Lung (tissue), 12 donors: ENCODE measurements around the gene G2E3. TPM values are rescaled to one million over a fixed set of nuclear protein-coding genes. Genes with fewer than 3 reads are reported as not detected.

Source experiments
- ATAC-seq: fragments of 200-7000 bp; cut with Tn5 transposase; one replicate; pipeline ENCODE4 v1.9.1; 2020; ENCODE audit warnings: moderate number of reproducible peaks; ENCODE audit not compliant: insufficient read depth, low FRiP score
- DNase-seq, 3 donors: peaks; one replicate each; pipeline ENCODE4 v3.0.0-alpha.2; 2013 to 2017
- H3K27ac ChIP-seq, 2 donors: one replicate each; pipeline ENCODE4 v1.5.1; 2013; ENCODE audit warnings: mild to moderate bottlenecking in 2 of 2, moderate library complexity in 2 of 2, control low read depth in 1 of 2, inconsistent platforms in 1 of 2, low read depth in 1 of 2, low read length in 1 of 2
- H3K27me3 ChIP-seq, 3 donors: one replicate each; pipeline ENCODE4 v1.5.1; 2013; ENCODE audit warnings: low read length in 2 of 3; ENCODE audit not compliant: control insufficient read depth in 3 of 3, insufficient read depth in 3 of 3
- H3K36me3 ChIP-seq, 4 donors: one replicate each; pipeline ENCODE4 v1.5.1; 2013; ENCODE audit warnings: low read length in 4 of 4, mild to moderate bottlenecking in 1 of 4, moderate library complexity in 1 of 4; ENCODE audit not compliant: control insufficient read depth in 4 of 4, insufficient read depth in 4 of 4
- H3K4me1 ChIP-seq, 5 donors: one replicate each; pipeline ENCODE4 v1.5.1; 2013; ENCODE audit warnings: low read length in 5 of 5, mild to moderate bottlenecking in 2 of 5, moderate library complexity in 1 of 5; ENCODE audit not compliant: control insufficient read depth in 5 of 5, insufficient read depth in 5 of 5
- H3K4me3 ChIP-seq: one replicate; pipeline ENCODE4 v1.5.1; 2013; ENCODE audit warnings: mild to moderate bottlenecking, control low read depth, moderate library complexity
- H3K9ac ChIP-seq, 2 donors: one replicate each; pipeline ENCODE4 v1.5.1; 2013; ENCODE audit warnings: low read length in 2 of 2, control low read depth in 1 of 2; ENCODE audit not compliant: insufficient read depth in 1 of 2
- H3K9me3 ChIP-seq, 4 donors: one replicate each; pipeline ENCODE4 v1.5.1; 2013; ENCODE audit warnings: low read length in 3 of 4, mild to moderate bottlenecking in 1 of 4, moderate library complexity in 1 of 4; ENCODE audit not compliant: control insufficient read depth in 4 of 4, insufficient read depth in 3 of 4
- CTCF ChIP-seq: IDR thresholded peaks from 2 replicates; pipeline ENCODE4 v1.5.1; 2012; ENCODE audit warnings: mild to moderate bottlenecking; ENCODE audit errors: control extremely low read depth, extremely low read depth
- WGBS, 2 donors: extraction: QIAGEN DNeasy Blood & Tissue Kit; methylation state at CpG; one replicate each; pipeline ENCODE4 v1.1.7; 2013; 5-methylcytosine and 5-hydroxymethylcytosine counted together
- polyA plus RNA-seq, 2 donors: library from polyadenylated mRNA; stranded (reverse); fragments of 200-250 nt; gene quantifications; one replicate each; pipeline ENCODE4 v1.2.1, GENCODE V29; 2013
- total RNA-seq, 2 donors: library from RNA; depleted of rRNA in 1 of 2; stranded (reverse); fragments of >200 nt in 1 of 2; gene quantifications; one replicate each; pipeline ENCODE4 v1.2.1, GENCODE V29; 2014 to 2021
- donor health status: control.
- donor health status: control.
- donor health status: Bipolar disorder and iron deficiency.
- donor health status: healthy.
- donor health status: DM: yes; HTN: yes; CAD: no.

G2E3 gene
- total and polyA plus RNA-seq, 4 donors, result 3.8 to 24.5 (median 8.5) TPM

DNA sequence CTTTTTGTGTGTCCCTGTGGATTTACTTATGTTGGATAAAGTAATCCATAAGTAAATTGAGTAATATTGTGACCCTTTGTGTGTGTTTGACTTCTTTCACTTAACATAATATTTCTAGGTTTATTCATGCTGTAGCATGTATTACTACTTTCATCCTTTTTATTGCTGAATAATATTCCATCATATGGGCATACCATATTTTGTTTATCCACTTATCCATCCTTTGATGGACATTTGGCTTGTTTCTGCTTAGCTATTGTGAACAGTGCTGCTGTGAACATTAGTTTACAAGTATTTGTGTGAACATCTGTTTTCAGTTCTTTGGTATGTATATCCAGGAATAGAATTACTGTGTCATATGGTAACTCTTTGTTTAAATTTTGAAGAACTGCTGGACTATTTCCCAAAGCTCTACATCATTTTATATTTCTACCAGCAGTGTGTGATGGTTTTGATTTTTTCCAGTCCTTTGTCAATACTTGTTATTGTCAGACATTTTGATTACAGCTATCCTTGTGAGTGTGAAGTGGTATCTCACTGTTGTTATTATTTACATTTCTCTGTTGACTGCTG, 25.2 kb downstream of the G2E3 start:
- Histone ChIP-seq H3K9ac (no peak overlapping the region), H3K4me3 (no peak overlapping the region), H3K9me3 (peaks cover 0 to 3% (median 1%) of the 10 kb centered on the region in 4 donors), H3K36me3 (peaks cover 0 to 8% (median 5%) of the 10 kb centered on the region in 4 donors), H3K4me1 (no peaks in the 10 kb centered on the region), H3K27me3 (no peaks in the 10 kb centered on the region), H3K27ac (no peak overlapping the region)
- ATAC-seq (no peak), DNase-seq (no peak)
- no peak for TF ChIP-seq CTCF

GRCh38 chr14:30585204-30585603, 26.2 kb downstream of the G2E3 start:
- no peak for TF ChIP-seq CTCF
- peaks cover 0 to 16% (median 6%) of the 10 kb centered on the region in 4 donors for H3K36me3 ChIP-seq
- no peaks in the 10 kb centered on the region for H3K27me3 ChIP-seq

DNA sequence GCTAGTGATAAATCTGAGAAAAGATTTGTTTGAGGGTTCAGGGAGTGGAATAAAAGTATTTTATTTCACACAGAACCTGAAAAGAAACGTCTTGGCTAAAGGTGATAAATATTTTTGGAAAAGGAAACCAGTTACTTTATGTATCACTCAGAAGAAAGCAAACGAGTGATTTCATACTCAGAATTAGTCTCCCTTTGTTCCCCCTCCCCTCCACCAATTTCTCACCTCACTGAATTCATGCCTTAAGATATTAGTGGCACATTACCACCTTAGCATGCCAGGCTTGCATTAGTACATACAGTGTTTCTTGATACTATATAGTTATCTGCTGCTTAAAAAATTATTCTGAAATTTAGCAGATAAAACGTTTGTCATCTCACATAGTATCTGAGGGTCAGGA, 28.2 kb downstream of the G2E3 start:
- TF ChIP-seq CTCF, result no peak
- no peak overlapping the region for H3K27ac ChIP-seq
- DNase-seq (no peak), ATAC-seq (no peak)
- no peaks in the 10 kb centered on the region for H3K4me1 ChIP-seq
- peaks cover 0 to 3% (median 1%) of the 10 kb centered on the region in 4 donors for H3K9me3 ChIP-seq
- H3K9ac ChIP-seq, result no peak overlapping the region
- peaks cover 1 to 20% (median 10%) of the 10 kb centered on the region in 4 donors for H3K36me3 ChIP-seq
- 72 to 86% methylated on average over 3 of the region's 3 CpGs for whole genome bisulfite sequencing, 2 donors
- no peak overlapping the region for H3K4me3 ChIP-seq
- no peaks in the 10 kb centered on the region for H3K27me3 ChIP-seq

More at GRCh38 chr14:30585204-30585603, 26.2 kb downstream of the G2E3 start:
- H3K9me3 ChIP-seq, result peaks cover 0 to 3% (median 1%) of the 10 kb centered on the region in 4 donors
- H3K4me1 ChIP-seq, result no peaks in the 10 kb centered on the region
- H3K27ac ChIP-seq, result no peak overlapping the region
- no peak overlapping the region for H3K4me3 ChIP-seq
- DNase-seq (no peak), ATAC-seq (no peak)
- no peak overlapping the region for H3K9ac ChIP-seq

DNA sequence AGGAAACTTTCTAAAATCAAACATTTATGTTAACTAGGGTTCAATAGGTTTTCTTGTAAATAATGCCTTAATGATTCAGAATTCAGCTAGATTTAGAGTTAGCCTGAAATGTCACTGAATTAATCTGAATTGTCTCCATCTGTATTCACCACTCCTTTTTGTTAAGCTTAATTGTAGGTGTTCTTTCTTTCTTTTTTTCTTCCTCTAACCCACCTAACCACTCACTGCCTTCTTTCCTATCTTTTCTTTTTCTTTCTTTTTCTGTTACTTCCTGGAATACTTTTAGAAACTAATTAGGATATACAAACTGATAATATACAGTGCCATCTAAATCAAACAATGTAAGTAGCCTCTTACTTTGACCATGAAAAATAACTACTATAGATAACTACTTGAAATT, 29.9 kb downstream of the G2E3 start:
- Histone ChIP-seq H3K4me3 (no peak overlapping the region), H3K9me3 (peaks cover 0 to 3% (median 1%) of the 10 kb centered on the region in 4 donors), H3K27ac (no peak overlapping the region), H3K36me3 (peaks cover 1 to 17% (median 12%) of the 10 kb centered on the region in 4 donors), H3K9ac (no peak overlapping the region), H3K4me1 (no peaks in the 10 kb centered on the region), H3K27me3 (no peaks in the 10 kb centered on the region)
- no peak for ATAC-seq
- no peak for DNase-seq
- TF ChIP-seq CTCF, result no peak
